ENCODE data around the gene NANOS2. TPM values are rescaled to one million over a fixed set of nuclear protein-coding genes. Genes with fewer than 3 reads are reported as not detected.
"Not testable (repeated sequence)": the region's sequence is repeated elsewhere in the genome, so short reads cannot be mapped to it uniquely, and the experiment has no call there.

NANOS2 gene
- total RNA-seq, 4 donors from 2014 or later, result not detected

GRCh38 chr19:45872095-45872919 is 42.3 kb downstream of the NANOS2 start:
- TF ChIP-seq POLR2AphosphoS5 (IDR thresholded peaks at IDR 0.05) (no peak), CTCF (IDR thresholded peaks at IDR 0.05) (no peak), EP300 (IDR thresholded peaks at IDR 0.05) (no peak)
- H3K9me3 ChIP-seq, result no peaks in the 10 kb centered on the region
- no peak for DNase-seq (ENCODE audit: low spot score in 2 of 2)
- H3K4me1 ChIP-seq, result peaks cover 13% of the 10 kb centered on the region
- no peak overlapping the region for H3K27ac ChIP-seq
- 94% methylated on average over 24 of the region's 34 CpGs for WGBS
- H3K36me3 ChIP-seq, result no peaks in the 10 kb centered on the region
- H3K4me3 ChIP-seq, result no peak overlapping the region
- H3K27me3 ChIP-seq, result no peaks in the 10 kb centered on the region

GRCh38 chr19:45870798-45871197 is 43.8 kb downstream of the NANOS2 start:
- Histone ChIP-seq H3K9me3 (no peaks in the 10 kb centered on the region), H3K4me3 (no peak overlapping the region), H3K36me3 (no peaks in the 10 kb centered on the region), H3K27ac (no peak overlapping the region), H3K4me1 (no peaks in the 10 kb centered on the region), H3K27me3 (no peaks in the 10 kb centered on the region)
- no peak for DNase-seq (ENCODE audit: low spot score in 2 of 2)
- WGBS, result 91% methylated on average over 5 of the region's 5 CpGs
- TF ChIP-seq POLR2AphosphoS5 (IDR thresholded peaks at IDR 0.05) (no peak), POLR2A (IDR thresholded peaks at IDR 0.05) (no peak), CTCF (IDR thresholded peaks at IDR 0.05) (no peak), EP300 (IDR thresholded peaks at IDR 0.05) (no peak)

- not testable (repeated sequence) for H3K27ac ChIP-seq; DNase-seq (ENCODE audit: low spot score in 2 of 2); H3K4me3 ChIP-seq; H3K27me3 ChIP-seq; H3K9me3 ChIP-seq; H3K36me3 ChIP-seq
- 85% methylated on average over 4 of the region's 4 CpGs for WGBS
- H3K4me1 ChIP-seq, result peaks cover 16% of the 10 kb centered on the region
Observed at GRCh38 chr19:45867241-45867640, 47.3 kb downstream of the NANOS2 start.

DNA sequence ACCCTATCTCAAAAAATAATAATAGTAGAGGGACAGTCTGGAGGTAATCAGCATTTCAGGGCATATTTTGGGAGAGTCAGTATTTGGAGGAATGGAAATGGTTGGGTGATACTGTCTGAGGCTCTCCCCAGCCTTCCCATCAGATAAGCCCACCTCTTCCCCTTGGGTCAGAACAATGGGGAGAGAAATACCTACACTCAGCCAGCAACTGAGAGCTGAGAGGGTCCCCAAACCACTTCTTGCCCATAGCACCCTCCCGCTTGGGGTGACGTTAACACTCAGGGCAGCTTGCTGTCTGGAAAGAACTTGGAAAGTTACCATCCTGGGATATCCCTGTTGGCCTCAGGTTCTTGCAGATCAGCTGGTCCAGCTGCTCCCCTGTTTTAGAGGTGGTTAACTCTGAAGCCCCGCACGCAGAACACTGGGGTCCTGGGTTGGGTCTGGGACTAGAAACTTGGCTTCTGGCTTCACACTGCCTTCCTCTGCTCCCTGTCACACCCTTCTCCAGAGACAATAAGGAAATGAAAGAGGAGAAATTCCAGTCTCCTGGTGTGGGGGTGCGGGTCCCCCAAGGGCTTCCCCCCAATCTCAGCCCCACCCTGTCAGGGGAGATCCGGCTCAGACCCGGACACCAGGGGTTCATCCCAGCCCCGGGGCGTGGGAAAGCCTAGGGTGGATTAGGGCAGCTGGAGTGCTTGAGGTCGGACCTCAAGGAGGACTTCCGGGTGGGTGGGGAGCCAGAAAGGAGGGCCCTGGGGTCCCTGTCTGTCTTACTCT is 48.0 kb downstream of the NANOS2 start:
- Histone ChIP-seq H3K27ac (no peak overlapping the region), H3K4me1 (peaks cover 22% of the 10 kb centered on the region), H3K4me3 (no peak overlapping the region), H3K36me3 (no peaks in the 10 kb centered on the region), H3K9me3 (no peaks in the 10 kb centered on the region), H3K27me3 (peaks cover 9% of the 10 kb centered on the region)
- no peak for DNase-seq (ENCODE audit: low spot score in 2 of 2)
- WGBS, result 57% methylated on average over 11 of the region's 11 CpGs
- TF ChIP-seq POLR2AphosphoS5 (IDR thresholded peaks at IDR 0.05), result no peak
- TF ChIP-seq EP300 (IDR thresholded peaks at IDR 0.05), result no peak
- TF ChIP-seq POLR2A (IDR thresholded peaks at IDR 0.05), result no peak
- TF ChIP-seq CTCF (IDR thresholded peaks at IDR 0.05), result no peak

- DNase-seq (ENCODE audit: low spot score in 2 of 2), result no peak
- TF ChIP-seq EP300 (IDR thresholded peaks at IDR 0.05) (no peak), POLR2AphosphoS5 (IDR thresholded peaks at IDR 0.05) (no peak), POLR2A (IDR thresholded peaks at IDR 0.05) (no peak), CTCF (IDR thresholded peaks at IDR 0.05) (no peak)
- Histone ChIP-seq H3K27me3 (peaks cover 9% of the 10 kb centered on the region), H3K27ac (no peak overlapping the region), H3K4me1 (peaks cover 26% of the 10 kb centered on the region), H3K4me3 (no peak overlapping the region), H3K36me3 (no peaks in the 10 kb centered on the region), H3K9me3 (no peaks in the 10 kb centered on the region)
- WGBS, result 67% methylated on average over 8 of the region's 9 CpGs
Observed at GRCh38 chr19:45865269-45865948, 49.2 kb downstream of the NANOS2 start.

Measured in suprapubic skin (tissue), 4 donors.